Lower leg skin (tissue), 3 donors: ENCODE data around the gene ILDR2.

ENCODE experiments used
- CTCF ChIP-seq, 3 donors: fragments of 450-650 bp; IDR thresholded peaks; one replicate each; pipeline ENCODE4 v1.5.1; 2016; ENCODE audit warnings: antibody characterized with exemption in 3 of 3, mild to moderate bottlenecking in 3 of 3, moderate library complexity in 2 of 3
- POLR2A ChIP-seq, 2 donors: fragments of 450-650 bp; IDR thresholded peaks; one replicate each; pipeline ENCODE4 v1.6.1; 2016 to 2017; ENCODE audit warnings: antibody characterized with exemption in 2 of 2, mild to moderate bottlenecking in 1 of 2, moderate library complexity in 1 of 2

DNA sequence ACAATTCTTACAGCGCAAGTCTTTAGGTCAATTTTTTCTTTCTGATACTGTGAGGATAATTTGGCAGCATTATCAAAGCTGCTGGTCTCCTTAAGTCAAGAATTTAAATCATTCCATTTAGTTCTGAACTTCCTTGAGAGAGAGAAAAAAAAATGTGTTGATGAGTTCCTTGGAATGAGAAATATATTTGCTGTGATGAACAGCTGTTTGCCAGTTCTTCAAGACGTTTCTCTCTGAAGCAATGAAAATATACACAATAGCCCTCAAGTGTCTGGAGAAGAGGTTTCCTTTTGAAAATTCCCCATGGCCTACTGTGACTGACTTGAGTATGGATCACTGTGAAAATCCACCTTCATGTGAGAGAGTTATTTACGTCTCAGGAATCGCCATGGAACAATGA lies 68.3 kb downstream of the ILDR2 start:
- TF ChIP-seq CTCF (IDR thresholded peaks at IDR 0.05) (no peak), POLR2A (IDR thresholded peaks at IDR 0.05) (no peak)
